NCI-H2107 treated with DMSO at 0.1 percent for 48 hours (cell line): ENCODE data around the gene LRCOL1.

Experiments used
- DNase-seq: peaks from one replicate; lab custom pipeline; 2025; ENCODE audit not compliant: unreplicated experiment; lab: John Stamatoyannopoulos, UW

LRCOL1 gene

DNA sequence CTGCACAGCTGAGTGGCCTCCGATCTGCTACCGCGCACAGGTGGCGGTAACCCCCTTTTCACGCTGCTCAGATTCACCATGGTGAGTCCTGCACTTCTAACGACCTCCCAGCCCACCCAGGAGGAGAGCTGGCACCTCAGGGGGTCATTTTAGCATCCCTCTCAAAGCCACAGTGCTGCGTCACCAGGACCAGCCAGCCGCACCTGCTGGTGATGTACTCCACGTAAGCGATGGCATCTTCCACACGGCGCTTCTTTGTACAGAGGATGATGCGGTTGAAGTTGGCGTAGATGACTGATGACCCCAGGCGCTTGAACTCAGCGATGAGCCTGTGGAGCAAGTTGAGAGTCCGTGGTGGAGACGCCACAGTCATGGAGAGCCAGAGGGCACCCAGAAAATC lies 27.4 kb upstream of the LRCOL1 start:
- no peak for DNase-seq

DNA sequence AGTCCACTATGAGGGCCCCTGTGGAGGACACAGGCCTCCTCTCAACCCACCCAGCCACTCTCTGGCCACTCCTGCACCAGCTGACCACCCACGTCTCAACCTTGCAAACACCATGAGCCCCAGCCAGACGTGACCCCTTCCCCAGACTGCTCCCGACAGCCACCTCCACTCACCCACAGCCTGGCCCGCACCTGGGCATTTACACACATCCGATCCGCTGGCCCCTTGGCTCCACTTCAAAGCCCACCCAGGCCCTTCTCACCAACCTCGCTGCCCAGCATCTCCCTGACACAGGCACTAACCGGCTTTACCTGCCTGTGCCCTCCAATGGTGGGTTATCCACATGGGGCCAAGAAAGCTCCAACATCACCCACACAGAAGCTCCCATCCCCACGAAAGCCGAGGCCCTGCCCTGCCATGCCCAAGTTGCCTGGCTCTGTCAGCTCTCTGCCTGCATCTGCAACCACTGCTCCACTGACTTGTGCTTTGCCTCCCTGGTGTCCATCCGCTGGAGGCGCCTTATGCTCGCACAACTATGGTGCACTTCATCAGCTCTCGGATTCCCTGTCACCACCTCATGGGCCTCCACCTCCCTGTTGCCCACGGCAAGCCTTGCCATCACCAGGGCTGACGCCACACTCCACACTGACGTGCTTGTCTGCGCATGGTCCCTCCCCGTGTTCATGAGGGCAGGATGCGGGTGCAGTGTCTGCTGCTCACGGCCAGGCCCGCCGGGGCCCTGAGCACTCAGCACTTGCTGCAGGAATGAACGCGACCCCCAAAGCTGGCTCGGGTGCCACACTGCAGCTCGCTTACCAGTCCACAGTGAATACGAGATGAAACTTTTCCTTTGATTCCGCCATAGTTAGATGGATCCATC lies 24.9 kb upstream of the LRCOL1 start:
- DNase-seq: no peak

DNA sequence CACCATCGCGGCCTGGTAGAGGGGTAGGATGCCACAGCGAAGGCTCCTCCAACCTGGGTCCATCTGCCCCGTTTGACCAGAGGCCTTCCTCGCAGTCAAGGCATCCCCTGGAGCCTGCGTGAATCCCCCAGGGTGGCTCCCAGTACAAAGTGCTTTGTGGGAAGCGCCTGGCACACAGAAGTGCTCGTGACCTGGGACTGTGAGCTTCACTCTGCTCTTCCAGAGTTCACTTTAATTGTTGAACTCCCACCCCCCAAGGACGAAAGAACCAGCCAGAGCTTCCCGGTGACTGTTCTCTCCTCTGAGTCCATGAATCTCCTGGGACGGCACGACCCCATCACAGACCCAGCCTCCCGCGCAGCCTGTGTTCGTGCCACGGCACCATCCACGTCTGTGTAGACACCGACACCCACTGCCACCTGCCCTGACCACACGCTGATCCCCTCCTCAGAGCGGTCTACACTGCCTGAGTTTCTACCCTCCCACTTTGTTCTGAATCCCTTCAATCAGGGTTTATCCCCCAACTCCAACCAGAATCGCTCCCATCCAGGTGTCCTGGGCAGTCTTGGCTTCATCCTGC lies 24.1 kb upstream of the LRCOL1 start:
- no peak for DNase-seq

DNA sequence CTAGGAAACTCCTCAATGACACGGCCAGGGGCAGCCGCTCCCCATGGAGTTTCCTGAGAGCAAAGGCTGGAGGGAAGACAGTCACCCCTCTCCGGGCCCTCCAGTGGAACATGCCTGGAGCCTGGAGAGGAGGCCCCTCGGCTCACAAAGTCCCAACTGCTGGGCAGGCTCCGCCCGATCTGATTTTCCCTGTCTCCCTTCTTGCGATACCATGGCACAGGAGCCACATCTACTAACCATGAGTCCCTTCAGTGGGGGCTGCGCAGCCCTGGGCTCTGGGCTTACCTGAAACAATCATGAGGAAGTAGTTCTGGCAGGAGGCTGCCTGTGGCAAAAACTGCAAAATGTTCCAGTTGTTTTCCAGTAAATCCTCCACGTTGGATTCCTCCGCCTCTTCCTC lies 23.5 kb upstream of the LRCOL1 start:
- no peak for DNase-seq

DNA sequence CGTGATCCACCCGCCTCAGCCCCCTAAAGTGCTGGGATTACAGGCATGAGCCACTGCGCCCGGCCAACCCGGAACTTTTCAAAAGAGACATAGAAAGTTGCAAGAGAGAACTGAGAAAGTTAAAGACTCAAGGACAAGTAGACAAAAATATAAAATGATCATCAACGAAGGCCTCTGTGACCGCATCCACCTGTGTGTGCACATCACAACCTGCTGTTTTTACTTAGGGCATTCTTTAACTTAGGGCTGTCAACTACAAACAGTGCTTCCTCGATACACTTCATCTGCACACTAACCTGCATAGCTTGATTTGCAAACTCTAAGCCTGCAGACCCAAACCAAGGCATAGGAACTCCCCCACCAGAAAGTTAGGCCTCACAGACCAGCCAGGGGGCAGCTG lies 23.0 kb upstream of the LRCOL1 start:
- no peak for DNase-seq

DNA sequence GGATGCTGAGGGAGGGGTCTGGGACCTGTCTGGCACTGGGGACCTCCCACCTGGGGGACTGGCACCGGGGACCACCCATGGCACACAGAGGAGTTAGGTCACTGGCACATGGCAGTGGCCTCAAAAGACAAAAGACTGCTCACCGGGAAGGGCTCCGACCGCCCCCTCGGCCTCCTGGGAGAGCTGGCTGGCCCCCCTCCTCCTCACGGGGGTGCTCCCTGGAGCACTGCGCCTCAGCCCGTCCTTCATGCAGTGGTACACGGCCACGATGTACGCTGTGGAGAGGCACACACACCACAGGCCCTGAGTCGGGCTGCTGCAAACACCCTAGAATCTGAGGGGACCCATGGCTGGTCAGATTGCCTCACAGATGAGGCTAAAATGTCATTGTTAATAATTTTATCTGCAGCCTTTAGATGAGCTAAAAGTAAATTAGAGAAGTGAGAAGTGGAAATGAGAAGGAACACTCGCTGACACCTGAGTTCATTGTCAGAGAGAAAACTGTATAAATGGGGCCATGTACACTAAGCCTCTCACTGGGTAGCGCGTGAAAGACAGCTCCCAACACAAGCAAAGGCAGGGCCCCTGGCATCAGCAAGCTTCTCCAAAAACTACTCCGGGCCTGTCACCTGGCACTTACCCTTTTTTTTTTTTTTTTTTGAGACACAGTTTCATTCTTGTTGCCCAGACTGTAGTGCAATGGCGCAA lies 22.3 kb upstream of the LRCOL1 start:
- no peak for DNase-seq

DNA sequence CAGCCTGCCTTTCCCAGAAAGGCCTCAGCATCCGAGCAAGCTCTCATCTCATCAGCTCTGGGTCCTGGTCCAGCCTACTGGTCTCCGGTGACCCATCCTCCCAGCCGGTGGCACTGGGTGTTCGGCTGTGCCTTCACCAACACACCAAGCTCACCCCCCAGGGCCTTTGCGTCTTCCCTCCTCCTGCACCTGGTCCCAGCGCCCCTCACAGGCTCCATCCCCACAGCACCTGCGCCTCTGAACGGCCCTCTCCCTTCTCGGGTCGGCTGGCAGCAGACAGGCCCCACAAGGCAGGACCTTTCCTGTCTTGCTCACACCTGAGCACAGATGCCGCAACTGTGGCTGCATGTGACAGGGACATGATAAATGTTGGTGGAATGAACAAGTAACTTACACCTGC lies 21.3 kb upstream of the LRCOL1 start:
- DNase-seq: no peak

DNA sequence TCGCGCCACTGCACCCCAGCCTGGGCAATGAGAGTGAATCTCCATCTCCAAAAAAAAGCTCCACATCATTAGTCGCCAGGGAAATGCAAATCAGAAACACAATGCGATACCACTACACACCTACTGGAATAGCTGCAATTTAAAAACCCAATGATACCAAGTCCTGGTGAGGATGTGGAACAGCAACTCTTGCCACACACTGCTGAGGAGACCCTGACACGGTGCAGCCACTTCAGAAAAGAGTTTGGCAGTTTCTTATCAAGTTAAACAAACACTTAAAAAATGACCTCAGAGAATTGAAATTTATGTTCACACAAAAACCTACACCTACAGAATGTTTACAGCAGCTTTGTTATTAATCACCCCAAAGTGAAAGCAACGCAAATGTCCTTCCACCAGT lies 20.3 kb upstream of the LRCOL1 start:
- DNase-seq: no peak

DNA sequence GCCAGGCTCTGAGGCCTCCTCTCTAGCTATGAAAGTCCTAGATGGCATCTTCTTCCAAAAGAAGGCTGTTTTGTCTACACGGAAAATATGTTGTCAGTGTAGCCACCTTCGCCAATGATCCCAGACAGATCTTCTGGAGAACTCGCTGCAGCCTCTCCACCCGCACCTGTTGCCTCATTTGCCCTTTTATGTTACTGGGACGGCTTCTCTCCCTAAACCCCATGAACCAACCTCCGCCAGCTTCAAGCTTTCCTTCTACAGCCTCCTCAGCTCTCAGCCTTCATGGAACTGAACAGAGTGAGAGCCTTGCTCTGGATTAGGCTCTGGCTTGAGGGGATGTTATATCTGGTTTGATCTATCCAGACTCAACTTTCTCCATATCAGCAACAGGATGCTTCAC lies 18.9 kb upstream of the LRCOL1 start:
- no peak for DNase-seq

DNA sequence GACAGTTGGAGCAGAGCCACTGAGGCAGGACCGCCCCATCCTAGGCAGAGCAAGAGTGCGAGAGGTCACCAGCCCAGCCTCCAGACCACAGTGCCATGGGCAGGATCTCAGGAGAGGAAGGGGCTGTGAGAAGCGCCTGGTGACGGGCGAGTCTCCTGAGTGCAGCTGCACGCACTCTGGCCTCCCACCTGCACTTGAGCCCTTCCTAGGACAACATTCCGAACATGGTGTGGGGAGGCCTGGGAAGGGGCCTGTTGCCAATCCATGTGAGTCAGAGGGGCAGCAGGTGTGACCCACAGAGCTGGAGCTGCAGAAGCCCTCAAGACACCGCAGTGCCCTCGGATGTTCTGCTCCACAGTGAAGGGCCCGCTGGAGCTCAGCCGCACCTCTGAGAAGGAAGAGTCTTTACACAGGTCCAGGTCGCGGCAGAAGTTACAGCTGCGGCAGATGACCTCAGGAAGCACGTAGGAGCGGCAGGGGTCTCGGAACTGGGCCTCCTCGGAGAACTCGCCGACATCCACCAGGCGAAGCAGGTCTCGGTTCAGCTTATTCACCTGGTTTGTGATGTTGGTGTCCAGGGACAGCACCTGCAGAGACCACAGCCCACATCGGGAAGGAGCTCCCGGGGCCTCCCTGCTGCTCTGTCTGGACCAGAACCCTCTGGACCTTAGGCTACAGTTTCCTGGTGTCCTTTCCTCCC lies 15.5 kb upstream of the LRCOL1 start:
- no peak for DNase-seq

DNA sequence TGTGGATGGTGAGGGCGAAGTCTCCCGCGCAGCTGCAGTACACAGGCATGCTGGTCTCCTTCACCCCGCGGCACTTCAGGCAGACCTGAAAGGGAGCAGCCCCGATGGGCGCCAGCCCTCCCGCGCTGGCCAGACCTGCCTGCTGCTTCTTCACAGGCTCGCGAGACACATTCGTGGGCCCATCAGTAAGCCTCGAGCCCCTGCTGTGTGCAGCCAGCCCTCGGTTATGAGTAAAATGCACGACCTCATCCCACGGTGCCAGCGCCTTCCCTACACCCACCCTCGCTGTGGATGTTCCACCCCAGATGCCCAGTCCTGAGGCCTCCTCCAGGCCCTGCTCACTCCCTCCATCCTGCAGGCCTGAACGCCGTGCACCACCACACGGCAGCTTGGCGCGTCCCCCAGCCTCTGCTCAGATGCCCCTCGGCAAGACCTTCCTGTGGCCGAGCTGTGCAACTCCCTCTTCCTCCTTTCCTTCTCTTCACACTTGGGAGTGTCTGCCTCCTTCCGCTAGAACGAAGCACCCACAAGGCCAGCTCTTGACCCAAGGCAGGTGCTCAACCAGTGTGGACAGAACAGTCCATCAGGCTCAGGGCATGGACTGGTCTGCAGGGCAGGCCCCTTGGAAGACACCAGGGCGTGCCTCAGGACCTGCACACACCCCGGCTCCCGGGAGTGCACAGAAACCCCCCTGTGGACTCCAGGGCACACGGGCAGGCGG lies 14.7 kb upstream of the LRCOL1 start:
- no peak for DNase-seq

DNA sequence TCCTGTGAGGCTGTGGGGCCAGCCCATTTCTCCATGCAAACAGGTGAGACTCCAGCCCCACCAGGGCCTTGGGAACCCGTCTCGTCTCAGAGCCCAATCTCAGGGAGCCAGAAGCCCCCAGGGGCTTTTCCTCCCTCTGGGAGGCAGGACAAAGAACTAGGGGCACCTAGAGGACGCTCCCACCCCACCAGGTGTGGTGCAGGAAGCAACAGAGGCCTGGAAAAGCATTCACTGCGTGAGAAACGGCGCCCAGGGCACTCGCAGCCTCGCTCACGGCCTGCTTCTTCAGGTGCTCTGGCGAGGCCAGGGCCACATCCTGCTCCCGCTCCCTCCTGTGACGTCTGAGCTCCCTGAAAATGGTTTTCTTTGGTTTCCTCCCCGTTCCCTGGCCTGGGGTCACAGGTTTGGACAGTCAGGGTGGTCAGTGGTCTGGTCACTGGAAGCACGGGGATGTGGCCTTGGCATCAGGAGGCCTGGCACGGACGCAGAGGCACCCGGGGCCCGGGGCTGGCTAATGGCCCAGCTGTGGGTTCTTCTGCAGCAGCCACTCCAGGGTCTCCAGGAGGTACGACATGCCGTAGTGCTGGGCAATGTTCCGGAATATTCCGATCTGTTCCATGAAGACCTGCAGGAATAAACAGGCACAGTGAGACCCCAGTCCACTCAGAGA lies 13.9 kb upstream of the LRCOL1 start:
- DNase-seq: no peak

DNA sequence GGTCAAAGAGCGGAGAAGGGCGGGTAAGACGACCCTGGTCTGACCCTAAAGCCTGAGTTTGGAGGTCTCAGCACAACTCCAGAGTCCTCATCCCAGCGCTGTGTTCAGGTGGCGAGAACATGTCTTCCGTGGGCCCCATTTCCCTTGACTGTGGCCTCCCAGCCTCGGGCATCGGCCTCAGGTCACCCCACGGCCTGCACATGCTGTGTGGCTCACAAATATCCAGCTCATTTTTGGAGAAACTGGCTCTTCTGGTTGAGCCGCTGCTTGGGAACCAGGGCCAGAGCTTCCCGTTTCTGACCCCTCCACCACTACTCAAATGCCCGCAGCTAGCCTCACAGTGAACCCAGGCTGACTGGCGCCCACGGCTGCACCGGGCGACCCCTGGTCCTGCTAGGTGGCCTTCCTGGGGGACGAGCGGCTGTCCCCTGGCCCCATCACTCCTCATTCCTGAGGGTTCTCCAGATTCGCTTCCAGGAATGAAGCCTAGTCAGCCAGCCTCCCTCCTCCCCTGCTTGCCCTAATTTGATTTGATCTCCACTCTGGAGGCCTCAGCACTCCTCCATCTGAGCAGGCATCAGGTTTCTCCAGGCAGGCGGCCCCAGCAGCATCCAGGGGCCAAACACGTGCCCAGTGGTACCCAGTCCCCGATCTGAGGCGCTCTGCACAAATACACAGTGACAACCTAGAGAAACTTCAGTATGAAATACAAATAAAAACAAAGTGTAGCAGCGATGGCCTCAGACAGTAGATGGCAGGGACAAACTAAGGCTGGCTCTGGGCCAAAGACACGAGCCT lies 12.9 kb upstream of the LRCOL1 start:
- peak; percentile 16 for DNase-seq

DNA sequence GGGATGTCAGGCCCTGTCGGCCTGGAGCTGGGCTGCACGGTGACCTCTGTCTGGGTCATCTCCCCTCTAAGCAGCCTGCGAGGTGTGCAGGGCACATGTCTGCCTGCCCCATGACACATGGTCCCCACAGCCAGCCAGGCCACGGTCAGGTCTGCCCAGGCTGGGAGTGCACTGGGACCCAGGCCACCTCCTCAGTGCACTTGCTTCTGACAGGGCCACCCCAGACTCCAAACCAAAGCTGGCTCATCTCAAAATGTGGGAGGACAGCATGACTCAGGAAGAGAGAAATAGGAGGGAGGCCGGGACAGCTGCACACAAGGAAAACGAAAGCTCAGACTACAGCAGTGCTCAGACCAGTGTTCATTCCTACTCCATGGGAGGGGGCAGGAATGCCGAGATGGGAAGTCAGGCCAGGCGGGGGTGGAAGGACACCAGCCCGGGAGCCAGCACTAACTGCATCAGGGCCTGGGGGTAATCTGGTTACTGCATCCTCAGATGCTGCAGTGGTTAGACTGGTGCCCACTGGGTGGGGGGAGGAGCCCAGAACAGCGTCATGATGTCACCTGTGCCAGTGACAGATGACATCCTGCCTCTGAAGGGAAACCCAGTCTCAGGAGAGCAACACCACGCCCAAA lies 12.2 kb upstream of the LRCOL1 start:
- no peak for DNase-seq

DNA sequence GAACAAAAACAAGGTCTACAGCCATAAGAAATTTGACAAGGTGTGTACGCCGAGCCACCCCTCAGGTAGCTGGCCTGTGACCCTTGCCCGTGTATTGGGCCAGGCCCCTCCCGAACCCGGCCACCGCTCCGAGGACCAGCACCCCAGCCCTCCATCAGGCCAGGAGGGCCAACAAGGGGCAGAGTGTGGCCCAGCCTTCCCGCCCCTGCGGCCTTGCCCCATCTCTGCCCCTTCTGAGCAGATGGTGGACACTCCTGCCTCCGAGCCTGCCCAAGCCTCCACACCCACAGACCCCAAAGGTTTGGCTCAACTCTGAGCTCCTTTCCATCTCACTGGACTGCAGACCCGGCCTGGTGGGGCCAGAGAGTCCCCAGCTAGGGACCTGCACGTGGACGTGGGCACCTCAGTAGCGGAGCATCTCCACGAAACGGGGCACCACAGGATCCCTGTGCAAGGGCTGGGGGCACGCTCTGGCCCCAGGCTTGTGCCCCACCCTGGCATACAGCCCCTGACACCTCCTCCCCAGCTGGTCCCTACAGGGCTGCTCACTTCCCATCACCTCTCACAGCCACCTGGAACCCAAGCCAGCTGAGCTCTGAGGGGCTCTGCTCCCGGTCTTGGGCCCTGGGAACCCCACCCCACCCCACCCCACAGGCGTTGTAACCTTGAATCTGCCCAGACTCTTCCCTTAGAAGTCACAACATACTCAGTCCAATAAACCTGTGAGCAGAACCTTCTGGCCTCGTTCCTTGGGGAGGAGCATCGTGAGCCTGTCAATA lies 11.5 kb upstream of the LRCOL1 start:
- no peak for DNase-seq

DNA sequence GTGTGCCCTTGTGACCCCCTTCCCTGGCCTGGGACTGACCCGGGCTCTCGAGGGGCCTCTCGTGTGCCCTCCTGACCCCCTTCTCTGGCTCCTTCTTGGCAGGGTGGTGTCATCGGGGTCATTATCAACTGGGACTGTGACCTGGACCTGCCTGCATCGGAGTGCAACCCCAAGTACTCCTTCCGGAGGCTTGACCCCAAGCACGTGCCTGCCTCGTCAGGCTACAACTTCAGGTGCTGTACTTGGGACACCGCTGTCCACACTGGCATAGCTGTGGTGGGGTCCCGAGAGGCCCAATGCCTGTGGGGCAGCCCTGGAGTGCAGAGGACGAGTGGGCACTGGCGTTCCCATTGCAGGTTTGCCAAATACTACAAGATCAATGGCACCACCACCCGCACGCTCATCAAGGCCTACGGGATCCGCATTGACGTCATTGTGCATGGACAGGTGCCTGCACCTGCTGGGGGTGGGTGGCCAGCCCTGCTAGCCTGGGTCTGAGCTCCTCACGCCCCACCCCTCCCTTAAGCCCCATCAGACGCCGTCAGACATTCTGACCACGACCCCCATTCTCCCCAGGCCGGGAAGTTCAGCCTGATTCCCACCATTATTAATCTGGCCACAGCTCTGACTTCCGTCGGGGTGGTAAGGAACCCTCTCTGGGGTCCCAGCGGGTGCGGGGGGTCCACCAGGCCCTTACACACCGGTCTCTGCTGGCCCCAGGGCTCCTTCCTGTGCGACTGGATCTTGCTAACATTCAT lies 10.7 kb upstream of the LRCOL1 start:
- DNase-seq: no peak

DNA sequence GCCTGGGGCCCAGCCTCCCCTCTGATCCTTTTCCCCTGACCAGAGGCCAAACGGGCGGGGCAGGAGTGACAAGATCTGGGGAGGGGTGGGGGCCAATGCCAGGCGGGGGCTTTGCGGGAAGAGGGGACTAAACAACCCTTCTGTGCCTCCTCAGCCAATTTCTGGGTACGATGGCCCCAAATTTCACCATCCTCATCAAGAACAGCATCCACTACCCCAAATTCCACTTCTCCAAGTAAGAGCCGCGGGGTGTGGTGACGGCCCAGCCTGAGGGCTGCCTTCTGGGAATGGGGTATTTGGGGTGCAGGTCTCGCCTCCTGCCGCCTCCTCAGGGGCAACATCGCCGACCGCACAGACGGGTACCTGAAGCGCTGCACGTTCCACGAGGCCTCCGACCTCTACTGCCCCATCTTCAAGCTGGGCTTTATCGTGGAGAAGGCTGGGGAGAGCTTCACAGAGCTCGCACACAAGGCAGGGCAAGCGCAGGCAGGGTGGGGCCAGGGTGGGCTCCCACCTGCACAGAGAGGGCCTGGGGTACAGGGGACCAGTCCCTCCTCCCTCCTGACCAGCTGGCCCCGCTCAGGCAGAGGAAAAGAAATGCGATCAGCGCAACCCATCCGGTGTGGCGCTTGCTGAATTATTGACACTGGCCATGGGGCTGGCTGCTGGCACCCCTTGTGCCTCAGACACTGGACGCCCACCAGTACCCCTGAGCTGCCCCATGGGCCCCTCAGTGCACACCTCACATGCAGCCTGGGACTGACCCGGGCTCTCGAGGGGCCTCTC lies 9.9 kb upstream of the LRCOL1 start:
- DNase-seq: no peak
